HG02885 (cell line): ENCODE data around the gene EPOP.

Source experiments
- ATAC-seq: cut with Tn5 transposase; IDR thresholded peaks from one replicate; pipeline ENCODE4 v1.9.1; 2021; ENCODE audit warnings: mild to moderate bottlenecking; ENCODE audit not compliant: unreplicated experiment, poor library complexity

The EPOP gene

GRCh38 chr17:38674749-38675615, at the start of gene EPOP:
Gene EPOP (minus strand): TSS chr17:38674957. CDS start chr17:38674495, 462 bp downstream.
- peak; percentile 80 for ATAC-seq

- no peak for ATAC-seq
Measured at GRCh38 chr17:38721802-38722201, 47.0 kb upstream of the EPOP start.

GRCh38 chr17:38720941-38721340, 46.2 kb upstream of the EPOP start:
- ATAC-seq = no peak

GRCh38 chr17:38719943-38720641, 45.3 kb upstream of the EPOP start:
- no peak for ATAC-seq

- ATAC-seq = no peak
Measured at GRCh38 chr17:38719289-38719942, 44.7 kb upstream of the EPOP start.

- ATAC-seq = no peak
Measured at GRCh38 chr17:38717139-38717745, 42.5 kb upstream of the EPOP start.

GRCh38 chr17:38716368-38717005, 41.7 kb upstream of the EPOP start:
- ATAC-seq = no peak

GRCh38 chr17:38715216-38715943, 40.6 kb upstream of the EPOP start:
- no peak for ATAC-seq

GRCh38 chr17:38713456-38714075, 38.8 kb upstream of the EPOP start:
- no peak for ATAC-seq

- no peak for ATAC-seq
Measured at GRCh38 chr17:38712593-38712992, 37.8 kb upstream of the EPOP start.

- no peak for ATAC-seq
Measured at GRCh38 chr17:38711792-38712571, 37.2 kb upstream of the EPOP start.

- ATAC-seq = no peak
Measured at GRCh38 chr17:38710985-38711384, 36.2 kb upstream of the EPOP start.

- ATAC-seq = no peak
Measured at GRCh38 chr17:38710604-38710962, 35.8 kb upstream of the EPOP start.

- no peak for ATAC-seq
Measured at GRCh38 chr17:38709864-38710603, 35.3 kb upstream of the EPOP start.

GRCh38 chr17:38709104-38709820, 34.5 kb upstream of the EPOP start:
- no peak for ATAC-seq

GRCh38 chr17:38707678-38708351, 33.1 kb upstream of the EPOP start:
- no peak for ATAC-seq
